Measurements from ENCODE around the gene PHKA2.

- no peak for TF ChIP-seq CTCF (IDR thresholded peaks at IDR 0.05)
- TF ChIP-seq POLR2A (IDR thresholded peaks at IDR 0.05), result no peak
Measured at GRCh38 chrX:18964901-18965300, 19.0 kb downstream of the PHKA2 start.
